SK-MEL-5 (cell line): ENCODE data around the gene SMURF2. TPM values are rescaled to one million over a fixed set of nuclear protein-coding genes. Genes with fewer than 3 reads are reported as not detected.
"Not testable (repeated sequence)": the region's sequence is repeated elsewhere in the genome, so short reads cannot be mapped to it uniquely, and the experiment has no call there.

Experiments used
- DNase-seq: peaks from one replicate; pipeline ENCODE4 v3.0.0-alpha.2; 2016; ENCODE audit warnings: low read depth, low spot score
- in situ Hi-C: cut with HindIII; loops from 2 replicates; pipeline ENCODE4 v1.10.0; 2016; ENCODE audit warnings: low sequenced_read_pairs, high pct_unique_total_duplicates, low pct_unique_long_range_greater_than_20kb
- total RNA-seq: library from RNA; depleted of rRNA; stranded (reverse); fragments of >200 nt; shearing (Covaris generic); gene quantifications from 2 replicates; pipeline ENCODE4 v1.2.3, GENCODE V29; 2014

SMURF2 gene
- total RNA-seq, 1 experiment from 2014 or later, result 29.1 TPM

DNA sequence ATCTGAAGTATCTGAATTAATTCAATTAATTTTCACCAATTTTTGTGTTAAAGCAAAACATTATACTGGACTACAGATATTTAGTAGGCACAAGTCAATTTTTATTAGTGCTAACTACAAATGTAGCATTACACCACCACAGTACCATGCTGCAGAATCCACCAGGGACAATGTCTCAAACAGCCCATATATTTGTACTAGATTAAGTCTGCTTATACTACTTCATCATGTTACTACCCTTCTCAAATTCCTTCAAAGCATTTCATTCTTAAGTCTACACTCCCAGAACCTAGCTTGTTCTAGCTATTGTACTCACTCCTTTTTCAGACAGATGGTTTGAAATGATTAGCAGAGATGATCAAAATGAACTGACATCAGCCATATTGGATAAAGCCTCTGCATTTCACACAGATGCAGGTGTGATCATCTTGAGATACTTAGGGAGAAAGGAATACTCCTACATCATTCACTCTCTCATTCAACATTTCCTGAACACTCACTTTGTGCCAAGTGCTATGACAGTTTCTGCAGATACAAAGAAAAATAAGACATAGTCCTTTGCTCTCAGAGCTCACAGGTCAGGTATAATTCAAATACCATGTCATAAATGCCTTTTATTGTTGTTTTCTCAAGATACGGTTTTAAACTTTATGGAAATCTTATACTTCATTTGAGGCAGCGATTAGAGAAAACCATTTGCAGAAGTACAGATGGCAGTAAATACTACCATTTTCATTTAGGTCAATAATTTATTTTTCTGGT lies 47.7 kb downstream of the SMURF2 start:
- in situ Hi-C loops, result no loop called here
- no peak for DNase-seq

DNA sequence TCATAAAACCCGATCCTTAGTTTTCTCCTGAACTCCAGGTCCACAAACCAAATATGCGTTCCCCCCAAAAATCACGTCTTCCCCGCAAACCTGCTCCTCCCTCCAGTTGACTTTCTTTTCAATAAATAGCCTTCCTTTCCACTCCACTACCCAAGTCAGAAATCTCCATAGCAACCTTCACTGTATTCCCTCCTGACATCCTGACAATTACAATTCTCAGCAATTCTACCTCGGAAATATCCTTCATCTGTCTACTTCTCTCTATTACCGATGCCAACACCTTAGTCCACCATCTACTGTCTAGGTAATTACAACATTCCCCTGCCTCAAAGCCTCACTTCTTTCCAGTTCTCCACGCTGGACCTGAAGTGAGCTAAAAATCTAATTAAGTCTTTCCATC lies 50.7 kb downstream of the SMURF2 start:
- DNase-seq, result no peak
- in situ Hi-C loops, result no loop called here

DNA sequence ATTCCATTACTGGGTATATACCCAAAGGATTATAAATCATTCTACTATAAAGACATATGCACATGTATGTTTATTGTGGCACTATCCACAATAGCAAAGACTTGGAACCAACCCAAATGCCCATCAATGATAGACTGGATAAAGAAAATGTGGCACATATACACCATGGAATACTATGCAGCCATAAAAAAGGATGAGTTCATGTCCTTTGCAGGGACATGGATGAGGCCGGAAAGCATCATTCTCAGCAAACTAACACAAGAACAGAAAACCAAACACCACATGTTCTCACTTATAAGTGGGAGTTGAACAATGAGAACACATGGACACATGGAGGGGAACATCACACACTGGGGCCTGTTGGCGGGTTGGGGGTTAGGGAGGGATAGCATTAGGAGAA lies 51.9 kb downstream of the SMURF2 start:
- DNase-seq, in situ Hi-C loops: not testable (repeated sequence)

DNA sequence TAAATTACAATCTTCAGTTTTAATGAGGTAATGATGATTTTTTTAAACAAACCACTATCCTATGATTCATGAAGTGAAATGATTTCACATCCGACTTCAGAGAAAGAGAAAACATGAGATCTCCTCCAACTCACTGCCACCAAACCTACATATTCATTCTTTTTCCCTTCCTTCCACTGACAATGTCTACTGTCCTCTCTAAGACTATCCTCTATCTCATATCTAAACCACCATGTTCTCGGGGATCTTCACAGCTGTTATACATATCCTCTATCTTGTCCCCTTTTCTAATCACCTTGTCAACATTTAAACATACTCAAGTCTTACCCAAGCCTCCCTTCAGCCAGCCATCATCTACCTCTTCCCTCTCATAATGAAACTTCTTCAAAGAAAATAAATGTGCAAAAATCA lies 53.5 kb downstream of the SMURF2 start:
- in situ Hi-C loops, result no loop called here
- DNase-seq, result no peak

DNA sequence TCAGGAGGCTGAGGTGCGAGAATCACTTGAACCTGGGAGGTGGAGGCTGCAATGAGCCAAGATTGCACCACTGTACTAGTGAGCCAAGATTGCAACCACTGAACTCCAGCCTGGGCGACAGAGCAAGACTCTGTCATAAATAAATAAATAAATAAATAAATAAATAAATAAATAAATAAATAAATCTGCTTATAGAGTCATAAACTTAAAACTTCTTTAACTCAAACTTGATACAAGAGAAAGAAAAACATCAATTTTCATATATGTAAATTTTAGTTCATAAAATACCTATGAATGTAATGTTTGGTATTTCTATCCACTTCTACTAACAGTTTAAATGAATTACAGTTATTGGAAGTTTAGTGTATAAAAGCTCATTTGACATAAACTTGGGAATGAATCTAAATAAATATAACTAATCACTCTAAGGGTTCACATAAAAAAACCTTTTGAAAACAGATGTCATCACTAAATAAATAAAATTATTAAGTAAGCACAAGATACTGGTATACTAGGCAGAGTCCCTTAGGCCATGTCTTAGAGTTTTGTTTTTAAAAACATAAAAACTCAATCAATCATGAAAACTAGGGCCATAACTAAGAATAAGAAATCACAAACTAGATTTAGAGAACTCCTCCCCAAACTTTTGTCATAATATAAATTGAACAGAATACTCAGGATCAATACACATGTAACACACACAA lies 54.1 kb downstream of the SMURF2 start:
- in situ Hi-C loops, result no loop called here
- no peak for DNase-seq

DNA sequence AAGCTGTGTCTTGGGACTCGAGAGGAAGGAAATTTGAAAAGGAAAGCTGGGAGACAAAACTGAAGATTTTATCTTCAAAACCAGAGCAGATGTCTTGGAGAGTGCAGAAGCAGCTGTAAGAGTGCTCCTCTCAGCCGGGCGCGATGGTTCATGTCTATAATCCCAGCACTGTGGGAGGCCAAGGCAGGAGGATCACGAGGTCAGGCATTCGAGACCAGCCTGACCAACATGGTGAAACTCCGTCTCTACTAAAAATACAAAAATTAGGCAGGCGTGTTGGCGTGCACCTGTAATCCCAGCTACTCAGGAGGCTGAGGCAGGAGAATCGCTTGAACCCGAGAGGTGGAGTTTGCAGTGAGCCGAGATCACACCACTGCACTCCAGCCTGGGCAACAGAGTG lies 57.6 kb downstream of the SMURF2 start:
- in situ Hi-C loops, DNase-seq: not testable (repeated sequence)

DNA sequence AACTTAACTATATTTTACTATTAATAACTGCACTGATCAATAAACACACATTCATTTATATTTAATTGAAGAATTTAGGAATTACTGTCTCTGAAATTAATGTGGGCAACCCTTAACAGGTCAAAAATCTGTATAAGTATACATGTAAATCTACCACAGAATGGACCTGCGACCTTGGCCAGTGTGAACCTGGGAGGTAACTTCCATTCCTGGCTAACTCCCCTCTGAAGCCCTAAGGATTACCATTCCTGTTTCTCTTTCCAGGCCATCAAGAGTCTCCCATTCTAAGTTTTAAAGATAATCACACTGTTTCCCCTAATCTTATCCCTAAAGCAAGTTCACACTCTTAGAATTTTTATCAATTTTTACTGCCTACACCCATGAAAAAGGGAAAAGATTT lies 58.1 kb downstream of the SMURF2 start:
- in situ Hi-C loops, result no loop called here
- DNase-seq, result no peak

DNA sequence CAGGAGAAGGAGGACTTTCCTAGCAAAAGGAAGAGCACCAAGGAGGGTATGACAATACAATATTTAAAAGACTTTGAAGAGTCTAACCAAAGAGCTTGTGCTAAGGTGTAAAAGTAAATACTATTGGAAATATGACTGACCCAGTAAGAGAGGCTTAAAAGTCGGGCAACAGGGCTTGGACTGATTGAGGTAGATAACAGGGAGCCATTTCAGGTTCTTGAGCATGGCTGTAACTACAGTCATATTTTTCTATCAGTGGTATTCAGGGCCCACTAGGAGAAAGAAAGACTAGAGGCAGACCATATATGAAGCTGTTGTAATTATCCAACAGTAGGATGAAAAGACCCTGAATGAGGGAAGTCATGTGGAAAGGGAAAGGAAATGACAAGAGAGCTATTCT lies 62.3 kb downstream of the SMURF2 start:
- in situ Hi-C loops, result no loop called here
- no peak for DNase-seq

DNA sequence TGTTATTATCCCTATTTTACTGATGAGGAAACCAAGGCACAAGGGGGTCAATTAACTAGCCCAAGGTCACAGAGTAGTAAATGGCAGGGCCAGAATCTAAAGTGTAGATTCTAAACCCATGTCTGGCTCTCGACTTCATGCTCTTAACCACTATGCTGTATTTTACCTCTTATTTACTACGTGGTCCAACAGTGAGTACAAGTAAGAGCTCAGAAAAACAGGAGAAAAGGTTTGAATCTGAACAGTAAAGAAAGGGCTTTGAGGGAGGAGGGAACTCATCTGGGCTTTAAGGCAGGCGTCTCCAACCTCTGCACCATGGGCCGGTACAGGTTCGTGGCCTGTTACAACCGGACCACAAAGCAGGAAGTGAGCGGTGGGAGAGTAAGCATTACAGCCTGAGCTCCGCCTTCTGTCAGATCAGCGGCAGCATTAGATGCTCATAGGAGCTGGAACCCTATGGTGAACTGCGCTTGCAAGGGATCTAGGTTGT lies 62.9 kb downstream of the SMURF2 start:
- no peak for DNase-seq
- in situ Hi-C loops, result no loop called here

DNA sequence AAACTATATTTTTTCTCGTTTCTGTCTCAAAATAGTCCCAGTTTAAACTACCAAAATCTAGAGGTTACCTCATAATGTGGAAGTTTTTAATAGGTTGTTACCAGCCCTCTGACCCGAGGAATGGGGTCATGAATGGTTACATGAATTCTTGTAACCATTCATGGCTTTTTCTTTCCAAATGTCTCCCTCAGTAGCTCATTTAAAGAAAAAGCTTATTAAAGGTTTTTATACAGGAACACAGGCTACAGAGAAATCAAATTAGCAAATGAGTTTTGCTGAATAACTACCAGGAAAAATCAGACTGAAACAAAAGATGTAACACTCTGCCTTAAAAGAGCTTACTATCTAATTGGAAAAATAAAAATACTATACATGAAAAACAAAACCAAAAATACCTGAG lies 63.4 kb downstream of the SMURF2 start:
- no peak for DNase-seq
- in situ Hi-C loops, result no loop called here

DNA sequence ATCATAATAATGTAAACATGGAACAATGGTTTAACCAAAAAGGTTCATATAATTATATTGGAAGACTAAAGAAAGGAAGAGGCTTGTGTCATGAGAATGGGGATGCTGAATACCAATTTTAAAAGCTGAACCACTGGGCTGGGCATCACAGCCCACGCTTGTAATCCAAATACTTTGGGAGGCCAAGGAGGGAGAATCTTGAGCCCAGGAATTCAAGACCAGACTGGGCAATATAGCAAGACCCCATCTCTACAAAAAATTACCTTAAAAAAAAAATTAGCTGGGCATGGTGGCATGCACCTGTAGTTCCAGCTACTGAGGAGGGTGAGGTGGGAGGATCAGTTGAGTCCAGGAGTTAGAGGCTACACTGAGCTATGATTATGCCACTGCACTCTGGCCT lies 65.1 kb downstream of the SMURF2 start:
- in situ Hi-C loops, result no loop called here

DNA sequence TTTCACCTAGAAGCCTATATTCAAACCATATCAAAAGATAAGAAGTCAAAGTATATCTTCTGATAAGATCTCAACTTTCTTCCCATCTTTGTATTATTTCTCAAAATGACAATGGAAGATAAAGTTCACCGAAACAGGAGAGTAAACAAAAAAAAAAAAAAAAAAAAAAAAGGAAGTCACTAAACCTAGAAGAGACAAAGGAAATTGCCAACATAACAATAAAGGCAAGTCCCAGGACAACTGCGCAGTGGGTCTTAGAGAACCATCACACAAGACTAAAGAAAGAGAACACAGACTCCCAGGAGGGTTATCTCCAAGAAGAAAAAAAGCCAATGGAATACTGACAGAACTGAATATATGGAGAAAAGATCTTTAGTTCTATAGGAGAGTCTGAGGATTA lies 65.7 kb downstream of the SMURF2 start:
- in situ Hi-C loops, result no loop called here
- no peak for DNase-seq

More for the DNA sequence above, 65.1 kb downstream of the SMURF2 start:
- no peak for DNase-seq

DNA sequence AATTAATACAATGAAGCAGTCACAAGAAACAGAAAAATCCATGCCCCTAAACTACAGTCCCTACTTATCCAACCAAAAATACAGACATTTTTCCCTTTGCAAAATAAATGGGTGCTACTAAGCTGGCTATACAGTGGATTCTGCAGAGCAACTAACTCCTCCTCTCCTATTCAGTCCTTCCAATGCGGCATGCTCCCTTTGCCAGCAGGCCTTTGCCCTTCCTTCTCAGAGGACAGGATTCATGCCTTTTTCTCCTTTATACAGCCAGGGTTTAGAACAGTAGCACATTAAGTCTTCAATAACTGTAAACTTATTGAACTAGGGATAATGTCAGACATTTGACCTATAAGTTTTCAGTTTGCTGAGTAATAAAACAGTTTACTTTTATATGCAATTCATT lies 70.2 kb downstream of the SMURF2 start:
- in situ Hi-C loops, result no loop called here

DNA sequence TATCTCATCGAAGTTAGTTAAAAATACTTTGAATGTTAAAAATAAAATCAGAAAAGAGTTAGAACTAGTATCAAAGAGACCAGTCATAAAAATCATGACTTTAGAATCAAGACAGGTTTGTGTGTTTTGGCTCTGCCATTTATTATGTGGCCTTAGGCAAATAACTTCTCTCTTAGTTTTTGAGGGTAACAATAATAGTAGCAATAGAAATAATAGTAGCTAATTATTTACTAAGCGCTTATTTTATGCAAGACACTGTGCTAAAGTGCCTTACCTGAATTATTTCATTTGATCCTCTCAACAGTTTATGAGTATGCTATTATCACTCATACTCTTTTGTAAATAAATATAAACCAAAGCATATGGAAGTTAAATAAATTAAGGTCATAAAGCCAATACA lies 77.0 kb downstream of the SMURF2 start:
- in situ Hi-C loops, result no loop called here
- DNase-seq, result no peak

More for the DNA sequence above, 70.2 kb downstream of the SMURF2 start:
- DNase-seq, result no peak

DNA sequence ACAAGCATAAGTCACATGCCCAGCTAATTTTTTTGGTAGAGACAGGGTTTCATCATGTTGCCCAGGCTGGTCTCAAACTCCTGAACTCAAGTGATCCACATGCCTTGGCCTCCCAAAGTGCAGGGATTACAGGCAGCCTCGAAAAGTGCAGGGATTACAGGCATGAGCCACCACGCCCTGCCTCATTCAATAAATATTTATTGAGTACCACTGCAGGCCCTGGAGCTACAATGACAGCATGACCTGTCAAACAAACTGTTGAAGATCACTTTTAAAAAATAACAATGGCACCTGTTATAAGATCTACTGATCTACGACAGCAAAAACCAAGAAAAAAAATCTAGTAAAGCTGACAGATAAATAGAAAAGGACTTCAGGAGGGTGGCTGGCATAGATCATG lies 79.1 kb downstream of the SMURF2 start:
- in situ Hi-C loops, result no loop called here
- no peak for DNase-seq

DNA sequence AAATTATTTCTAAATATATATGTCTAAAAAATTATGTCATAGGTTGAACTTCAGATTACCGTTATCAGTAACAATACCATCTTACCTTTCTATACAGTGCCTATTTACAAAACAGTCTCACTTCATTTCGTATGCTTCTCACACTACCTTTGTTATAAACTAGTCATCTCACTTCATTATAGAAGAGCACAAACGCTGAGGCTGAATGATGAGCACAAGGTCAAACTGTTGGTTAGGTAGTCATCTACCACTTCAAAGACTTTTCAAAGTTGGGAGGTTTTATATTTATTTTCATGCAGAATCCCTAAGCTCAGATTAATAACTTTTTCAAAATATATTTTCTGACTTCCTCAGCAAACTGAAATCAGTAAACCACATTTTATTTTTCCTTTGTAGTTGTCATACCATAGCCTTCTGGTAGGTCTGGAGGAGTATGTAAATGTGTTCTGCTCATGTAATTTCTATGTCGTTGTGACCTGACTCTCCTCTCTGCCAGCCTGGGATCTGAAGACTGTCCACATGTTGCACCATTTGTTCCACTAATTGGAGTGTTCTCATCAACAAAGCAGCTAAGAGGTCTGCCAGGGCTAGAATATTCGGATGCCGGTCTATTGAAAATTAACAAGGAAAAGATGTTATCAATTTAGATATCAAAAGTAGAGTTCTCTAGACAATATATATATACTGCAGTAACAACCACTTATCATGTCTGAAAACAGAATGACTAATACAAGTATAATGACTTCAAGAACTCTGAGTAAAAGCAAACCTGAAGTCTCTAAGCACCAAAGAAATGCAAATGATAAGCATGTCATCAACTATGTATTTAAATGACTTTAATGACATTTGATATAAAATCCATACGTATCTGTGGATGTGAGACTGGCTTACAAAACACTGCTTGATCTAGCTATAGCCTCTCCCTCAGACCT lies 81.5 kb downstream of the SMURF2 start:
- DNase-seq, result no peak
- in situ Hi-C loops, result no loop called here

DNA sequence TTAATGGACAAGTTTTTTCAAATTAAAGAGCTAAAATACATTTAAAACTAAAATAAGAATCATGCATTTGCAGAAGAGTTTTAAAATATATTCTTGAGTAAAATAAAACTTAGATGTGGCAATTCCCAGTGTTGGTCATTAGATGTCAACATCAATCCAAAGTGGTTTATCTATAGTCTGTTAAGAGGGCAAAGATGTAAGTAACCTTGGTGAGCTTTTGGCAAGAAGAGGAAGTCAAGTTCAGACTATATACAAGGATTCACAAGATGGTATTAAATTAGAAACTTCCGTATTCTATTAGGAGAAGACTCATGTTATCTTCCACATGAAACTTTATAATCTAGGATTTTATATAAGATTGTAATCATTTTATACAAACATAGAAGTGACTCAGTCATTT lies 82.2 kb downstream of the SMURF2 start:
- in situ Hi-C loops, result no loop called here
- no peak for DNase-seq

DNA sequence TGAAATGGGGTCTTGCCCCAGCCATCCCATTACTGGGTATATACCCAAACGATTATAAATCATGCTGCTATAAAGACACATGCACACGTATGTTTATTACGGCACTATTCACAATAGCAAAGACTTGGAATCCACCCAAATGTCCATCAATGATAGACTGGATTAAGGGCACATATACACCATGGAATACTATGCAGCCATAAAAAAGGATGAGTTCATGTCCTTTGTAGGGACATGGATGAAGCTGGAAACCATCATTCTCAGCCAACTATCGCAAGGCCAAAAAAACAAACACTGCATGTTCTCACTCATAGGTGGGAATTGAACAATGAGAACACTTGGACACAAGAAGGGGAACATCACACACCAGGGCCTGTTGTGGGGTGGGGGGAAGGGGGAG lies 85.1 kb downstream of the SMURF2 start:
- in situ Hi-C loops, DNase-seq: not testable (repeated sequence)
